Prostate gland (tissue), 2 donors: ENCODE data around the gene R3HDM4. TPM values are rescaled to one million over a fixed set of nuclear protein-coding genes. Genes with fewer than 3 reads are reported as not detected.

Experiments used
- DNase-seq: peaks from one replicate; pipeline ENCODE4 v3.0.0-alpha.2; 2019; ENCODE audit warnings: low spot score
- H3K27ac ChIP-seq, 2 donors: fragments of 200-600 bp; sonication (generic); 2 replicates each; pipeline ENCODE4 v1.5.1; 2017 to 2019
- H3K27me3 ChIP-seq: fragments of 200-600 bp; sonication (generic); replicated peaks from 2 replicates; pipeline ENCODE4 v1.5.1; 2019; ENCODE audit not compliant: insufficient read depth
- H3K36me3 ChIP-seq, 2 donors: fragments of 200-600 bp; sonication (generic); 1 replicate in 1 of 2; 2 replicates in 1 of 2; pipeline versions ENCODE4 v1.5.1 to v1.8.1; 2017 to 2019
- H3K4me1 ChIP-seq: fragments of 200-600 bp; sonication (generic); replicated peaks from 2 replicates; pipeline ENCODE4 v1.5.1; 2019
- H3K4me3 ChIP-seq, 2 donors: fragments of 200-600 bp; sonication (generic); 2 replicates each; pipeline ENCODE4 v1.5.1; 2017 to 2019
- H3K9me3 ChIP-seq: fragments of 200-600 bp; sonication (generic); 2 replicates; pipeline ENCODE4 v1.5.1; 2017
- CTCF ChIP-seq, 4 experiments: fragments of 200-600 bp in 2 of 4; fragments of 450-650 bp in 2 of 4; sonication (generic) in 2 of 4; IDR thresholded peaks; 1 replicate in 3 of 4; 2 replicates in 1 of 4; pipeline ENCODE4 v1.5.1; 2016 to 2019; ENCODE audit warnings: antibody characterized with exemption in 4 of 4, mild to moderate bottlenecking in 2 of 4, moderate library complexity in 2 of 4
- POLR2A ChIP-seq: fragments of 450-650 bp; IDR thresholded peaks from one replicate; pipeline ENCODE4 v1.6.1; 2016; ENCODE audit warnings: antibody characterized with exemption, mild to moderate bottlenecking
- POLR2AphosphoS5 ChIP-seq: sonication (generic); formaldehyde crosslinking; IDR thresholded peaks from one replicate; pipeline ENCODE4 v1.6.1; 2017; ENCODE audit warnings: antibody characterized with exemption
- WGBS: methylation state at CpG from one replicate; pipeline ENCODE4 v1.1.5; 2018; 5-methylcytosine and 5-hydroxymethylcytosine counted together
- intact Hi-C: fragments of 100-400 bp; cut with DNase I; formaldehyde crosslinking; loops from one replicate; pipeline ENCODE4 v1.14.2; 2022
- total RNA-seq, 2 donors: library from RNA; depleted of rRNA; stranded (reverse); fragments of >200 nt; gene quantifications; one replicate each; pipeline ENCODE4 v1.1.0, GENCODE V29; 2016

The R3HDM4 gene
- total RNA-seq, 2 donors from 2014 or later, result 36.9 to 58.7 TPM

GRCh38 chr19:947090-947706 is 34.2 kb upstream of the R3HDM4 start:
- DNase-seq, result no peak
- no peaks in the 10 kb centered on the region for H3K27me3 ChIP-seq
- intact Hi-C loops, result no loop called here
- no peak overlapping the region for H3K27ac ChIP-seq
- H3K4me3 ChIP-seq, result no peak overlapping the region
- H3K4me1 ChIP-seq, result no peaks in the 10 kb centered on the region
- no peaks in the 10 kb centered on the region for H3K9me3 ChIP-seq
- 89% methylated on average over 30 of the region's 30 CpGs for WGBS
- no peaks in the 10 kb centered on the region for H3K36me3 ChIP-seq
- TF ChIP-seq POLR2A, result no peak
- no peak for TF ChIP-seq CTCF (IDR thresholded peaks at IDR 0.05)
- TF ChIP-seq POLR2AphosphoS5, result no peak

- 91% methylated on average over 37 of the region's 37 CpGs for WGBS
- TF ChIP-seq POLR2A (no peak), POLR2AphosphoS5 (no peak), CTCF (IDR thresholded peaks at IDR 0.05) (no peak)
Measured at GRCh38 chr19:945401-946252, 32.6 kb upstream of the R3HDM4 start.

DNA sequence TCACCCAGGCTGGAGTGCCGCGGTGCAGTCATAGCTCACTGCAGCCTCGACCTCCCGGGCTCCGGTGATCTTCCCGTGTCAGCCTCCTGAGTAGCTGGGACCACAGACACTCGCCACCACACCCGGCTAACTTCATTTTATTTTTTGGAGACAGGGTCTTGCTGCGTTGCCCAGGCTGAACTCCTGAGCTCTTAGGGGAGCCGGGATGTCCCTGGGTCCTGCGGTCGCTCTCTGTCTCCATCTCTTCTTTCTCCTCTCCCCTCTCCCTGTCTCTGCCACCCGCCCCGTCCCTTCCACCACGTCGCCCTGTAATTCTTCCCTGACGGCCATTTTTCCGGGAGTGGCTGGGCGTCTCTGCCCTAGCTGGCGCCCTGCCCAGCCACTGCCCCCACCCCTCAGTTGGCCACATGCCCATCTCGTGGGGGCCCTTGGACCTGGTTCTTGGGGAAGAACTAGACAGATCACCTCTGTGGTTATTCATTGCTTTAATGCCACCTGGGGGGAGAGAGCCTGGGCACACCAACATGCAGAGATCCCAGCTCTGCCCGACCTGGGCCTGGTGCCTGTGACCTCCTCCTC is 31.7 kb upstream of the R3HDM4 start:
- no peaks in the 10 kb centered on the region for H3K36me3 ChIP-seq
- intact Hi-C loops, result no loop called here
- TF ChIP-seq CTCF (IDR thresholded peaks at IDR 0.05) (no peak), POLR2A (no peak), POLR2AphosphoS5 (no peak)
- no peak for DNase-seq
- H3K27me3 ChIP-seq, result no peaks in the 10 kb centered on the region
- WGBS, result 67% methylated on average over 22 of the region's 22 CpGs
- no peaks in the 10 kb centered on the region for H3K9me3 ChIP-seq
- H3K27ac ChIP-seq, result no peak overlapping the region
- H3K4me1 ChIP-seq, result peaks cover 3% of the 10 kb centered on the region
- H3K4me3 ChIP-seq, result no peak overlapping the region

More at GRCh38 chr19:945401-946252, 32.6 kb upstream of the R3HDM4 start:
- Histone ChIP-seq H3K4me1 (no peaks in the 10 kb centered on the region), H3K36me3 (no peaks in the 10 kb centered on the region), H3K9me3 (no peaks in the 10 kb centered on the region), H3K27ac (no peak overlapping the region), H3K4me3 (no peak overlapping the region), H3K27me3 (no peaks in the 10 kb centered on the region)
- intact Hi-C loops, result no loop called here
- no peak for DNase-seq

DNA sequence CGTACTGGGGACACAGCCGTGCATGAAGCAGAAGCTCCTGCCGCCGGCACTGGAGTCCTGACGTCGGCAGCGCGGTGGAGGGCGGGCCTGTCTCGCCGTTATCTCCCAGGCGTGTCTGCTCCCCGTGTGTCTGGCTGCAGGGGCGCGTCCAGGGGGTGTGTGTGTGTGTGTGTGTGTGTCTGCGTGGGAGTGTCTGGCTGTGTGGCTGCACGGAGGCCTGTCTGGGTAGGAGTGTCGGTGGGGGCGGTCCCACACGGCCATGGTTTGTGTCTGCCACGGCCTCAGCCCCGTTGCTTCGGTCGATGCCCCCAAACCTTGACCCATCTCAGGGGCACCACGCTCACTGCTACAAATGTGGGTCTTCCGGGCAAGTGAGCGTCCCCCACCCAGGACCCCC is 31.1 kb upstream of the R3HDM4 start:
- Histone ChIP-seq H3K9me3 (no peaks in the 10 kb centered on the region), H3K4me3 (no peak overlapping the region)
- TF ChIP-seq CTCF (IDR thresholded peaks at IDR 0.05) (no peak), POLR2AphosphoS5 (no peak), POLR2A (no peak)

More for the DNA sequence above, 31.1 kb upstream of the R3HDM4 start:
- H3K36me3 ChIP-seq, result no peaks in the 10 kb centered on the region
- no peak overlapping the region for H3K27ac ChIP-seq
- peaks cover 3% of the 10 kb centered on the region for H3K4me1 ChIP-seq
- no peaks in the 10 kb centered on the region for H3K27me3 ChIP-seq
- intact Hi-C loops, result no loop called here
- WGBS, result 78% methylated on average over 20 of the region's 27 CpGs
- DNase-seq, result no peak
